ENCODE measurements around the gene PLCH1. TPM values are rescaled to one million over a fixed set of nuclear protein-coding genes. Genes with fewer than 3 reads are reported as not detected.

The PLCH1 gene
- polyA plus RNA-seq, 1 donor = 7.4 TPM

DNA sequence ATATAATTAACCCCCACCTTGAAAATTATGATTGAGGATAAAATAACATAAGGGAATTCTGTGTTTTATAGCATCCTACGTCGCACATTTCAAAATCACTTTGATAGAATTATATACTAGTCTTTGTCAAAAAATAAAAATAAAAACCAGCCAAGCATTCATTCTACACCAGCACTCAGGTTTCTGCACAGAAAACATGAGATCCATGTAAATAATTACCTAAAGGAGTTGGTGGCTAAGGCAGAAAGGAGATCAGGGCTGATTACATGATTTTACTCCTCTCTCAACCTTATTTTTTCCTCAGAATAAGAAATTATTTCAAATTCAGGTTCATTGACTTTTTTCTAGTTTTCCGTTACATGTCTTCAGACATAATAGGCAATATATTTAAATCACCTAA is 194.5 kb downstream of the PLCH1 start:
- no peak overlapping the region for H3K4me3 ChIP-seq (ENCODE audit: low read length)
- no peaks in the 10 kb centered on the region for H3K9me3 ChIP-seq (ENCODE audit: control insufficient read depth, low read depth, low read length)
- H3K4me1 ChIP-seq (ENCODE audit: control insufficient read depth, insufficient read depth, low read length) = peaks cover 3% of the 10 kb centered on the region
- 88% methylated on average over 1 of the region's 3 CpGs for WGBS (ENCODE audit: insufficient coverage, low lambda C conversion rate)
- H3K36me3 ChIP-seq (ENCODE audit: control insufficient read depth, insufficient read depth, low read length) = peaks cover 6% of the 10 kb centered on the region
- no peak for DNase-seq
- no peak overlapping the region for H3K27ac ChIP-seq (ENCODE audit: low read length)
- H3K27me3 ChIP-seq (ENCODE audit: control insufficient read depth, insufficient read depth, low read length) = no peaks in the 10 kb centered on the region

DNA sequence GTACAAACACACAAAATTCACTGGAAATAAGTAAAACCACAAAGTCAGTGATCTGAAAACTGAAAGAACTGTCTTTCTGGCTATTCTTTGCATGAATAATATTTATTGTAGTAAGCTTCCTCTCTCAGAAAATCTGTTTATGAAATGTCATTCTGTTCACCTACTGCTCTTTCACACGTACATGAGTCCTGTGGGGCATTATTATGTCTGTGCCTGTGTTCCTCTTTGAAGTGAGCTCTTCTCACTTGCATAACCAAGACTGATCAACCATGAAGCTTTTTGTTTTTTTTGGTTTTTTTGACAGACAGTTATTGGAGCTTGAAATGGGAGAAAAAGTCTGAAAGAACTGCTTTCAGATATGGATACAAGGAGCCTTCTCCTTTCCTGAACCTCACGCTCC is 195.8 kb downstream of the PLCH1 start:
- Histone ChIP-seq H3K9me3 (ENCODE audit: control insufficient read depth, low read depth, low read length) (no peaks in the 10 kb centered on the region), H3K36me3 (ENCODE audit: control insufficient read depth, insufficient read depth, low read length) (peaks cover 6% of the 10 kb centered on the region), H3K27me3 (ENCODE audit: control insufficient read depth, insufficient read depth, low read length) (no peaks in the 10 kb centered on the region), H3K4me3 (ENCODE audit: low read length) (no peak overlapping the region), H3K4me1 (ENCODE audit: control insufficient read depth, insufficient read depth, low read length) (no peaks in the 10 kb centered on the region), H3K27ac (ENCODE audit: low read length) (no peak overlapping the region)
- DNase-seq = no peak
- 80% methylated on average over 1 of the region's 2 CpGs for WGBS (ENCODE audit: insufficient coverage, low lambda C conversion rate)

DNA sequence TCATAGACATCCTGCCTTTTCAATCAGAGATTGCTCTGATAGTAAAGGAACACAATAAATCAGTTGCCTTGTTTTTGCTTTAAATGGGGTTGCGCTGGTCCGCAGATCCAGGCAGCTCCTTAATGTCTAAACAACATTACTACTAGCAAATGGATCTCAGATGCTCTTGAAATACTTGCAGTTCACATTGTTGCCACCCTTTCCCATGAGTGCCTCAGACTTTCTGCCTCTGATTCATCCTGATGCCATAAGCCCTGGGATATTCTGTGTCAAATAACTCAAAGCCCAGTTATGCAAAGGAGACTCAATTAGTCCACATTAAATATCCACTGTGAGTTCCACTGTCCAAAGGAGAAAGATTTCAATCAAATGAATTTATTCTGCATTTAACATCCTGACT is 196.7 kb downstream of the PLCH1 start:
- Histone ChIP-seq H3K27me3 (ENCODE audit: control insufficient read depth, insufficient read depth, low read length) (no peaks in the 10 kb centered on the region), H3K36me3 (ENCODE audit: control insufficient read depth, insufficient read depth, low read length) (peaks cover 3% of the 10 kb centered on the region), H3K27ac (ENCODE audit: low read length) (no peak overlapping the region), H3K9me3 (ENCODE audit: control insufficient read depth, low read depth, low read length) (no peaks in the 10 kb centered on the region), H3K4me3 (ENCODE audit: low read length) (no peak overlapping the region), H3K4me1 (ENCODE audit: control insufficient read depth, insufficient read depth, low read length) (no peaks in the 10 kb centered on the region)
- DNase-seq = no peak
- no CpG with 5 or more reads among the region's 2 CpGs for WGBS (ENCODE audit: insufficient coverage, low lambda C conversion rate)

DNA sequence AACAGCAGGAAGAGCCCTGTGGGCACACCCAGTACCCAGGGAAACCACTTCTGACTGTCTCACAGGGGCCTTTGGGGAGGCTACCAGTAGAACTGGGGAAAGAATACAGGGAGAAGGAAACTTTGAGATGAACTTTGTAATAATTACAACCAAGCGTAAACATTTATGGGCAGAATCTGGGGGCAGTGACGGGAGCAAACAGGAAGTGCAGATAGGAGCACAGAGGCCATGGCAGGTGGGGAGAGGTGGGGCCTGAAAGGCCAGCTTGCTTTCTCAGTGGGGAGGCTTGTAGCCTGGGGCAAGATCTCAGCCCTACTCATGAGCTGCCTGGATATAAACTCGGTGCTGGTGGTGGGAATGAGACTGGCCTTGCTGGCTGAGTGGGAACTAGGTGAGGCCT is 209.8 kb downstream of the PLCH1 start:
- Histone ChIP-seq H3K4me3 (ENCODE audit: low read length) (no peak overlapping the region), H3K9me3 (ENCODE audit: control insufficient read depth, low read depth, low read length) (peaks cover 3% of the 10 kb centered on the region), H3K27me3 (ENCODE audit: control insufficient read depth, insufficient read depth, low read length) (no peaks in the 10 kb centered on the region), H3K36me3 (ENCODE audit: control insufficient read depth, insufficient read depth, low read length) (peaks cover 6% of the 10 kb centered on the region), H3K4me1 (ENCODE audit: control insufficient read depth, insufficient read depth, low read length) (no peaks in the 10 kb centered on the region), H3K27ac (ENCODE audit: low read length) (no peak overlapping the region)
- WGBS (ENCODE audit: insufficient coverage, low lambda C conversion rate) = no CpG with 5 or more reads among the region's 3 CpGs
- no peak for DNase-seq

DNA sequence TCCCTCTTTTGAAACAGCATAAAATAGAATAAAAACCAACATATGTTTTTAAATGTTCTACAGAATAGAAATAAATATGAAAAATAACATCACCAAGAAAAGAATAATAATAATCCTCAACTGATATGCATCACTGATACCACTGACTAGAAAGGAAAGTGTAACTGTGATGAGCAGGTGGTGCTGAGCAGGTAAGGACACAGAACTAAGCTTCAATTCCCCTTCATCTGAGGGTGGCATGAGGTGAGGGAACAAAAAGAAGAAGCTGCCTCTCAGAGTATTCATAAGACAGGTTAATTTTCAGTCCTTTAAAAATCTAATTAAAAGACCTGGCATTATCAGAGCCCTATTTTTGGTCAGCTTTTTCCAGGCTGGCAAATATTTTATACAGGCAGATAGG is 216.3 kb downstream of the PLCH1 start:
- H3K27me3 ChIP-seq (ENCODE audit: control insufficient read depth, insufficient read depth, low read length) = no peaks in the 10 kb centered on the region
- H3K27ac ChIP-seq (ENCODE audit: low read length) = no peak overlapping the region
- H3K9me3 ChIP-seq (ENCODE audit: control insufficient read depth, low read depth, low read length) = peaks cover 3% of the 10 kb centered on the region
- DNase-seq = no peak
- H3K36me3 ChIP-seq (ENCODE audit: control insufficient read depth, insufficient read depth, low read length) = peaks cover 4% of the 10 kb centered on the region
- H3K4me3 ChIP-seq (ENCODE audit: low read length) = no peak overlapping the region
- H3K4me1 ChIP-seq (ENCODE audit: control insufficient read depth, insufficient read depth, low read length) = no peaks in the 10 kb centered on the region

DNA sequence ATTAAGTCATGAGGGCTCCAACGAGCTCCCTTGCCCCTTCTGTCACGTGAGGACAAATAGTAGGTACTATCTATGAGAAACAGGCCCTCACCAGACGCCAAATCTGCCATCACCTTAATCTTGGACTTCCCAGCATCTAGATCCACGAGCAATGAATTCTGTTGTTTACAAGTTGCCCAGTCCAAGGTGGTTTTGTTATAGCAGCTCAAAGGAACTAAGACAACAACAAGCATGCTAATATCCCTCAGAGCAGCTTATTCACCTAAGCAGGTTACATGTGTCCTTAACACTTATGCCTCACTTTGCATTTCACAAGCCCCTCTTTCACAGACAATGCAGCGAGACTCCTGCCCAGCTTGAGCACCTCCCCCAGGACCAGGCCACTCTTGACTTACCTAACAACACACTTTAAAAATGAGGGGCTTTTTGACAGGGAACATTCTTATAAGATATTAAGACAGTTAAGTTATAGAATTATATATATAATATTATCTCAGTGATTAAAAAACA is 219.5 kb downstream of the PLCH1 start:
- no peak overlapping the region for H3K27ac ChIP-seq (ENCODE audit: low read length)
- H3K9me3 ChIP-seq (ENCODE audit: control insufficient read depth, low read depth, low read length) = no peaks in the 10 kb centered on the region
- no peaks in the 10 kb centered on the region for H3K4me1 ChIP-seq (ENCODE audit: control insufficient read depth, insufficient read depth, low read length)
- H3K27me3 ChIP-seq (ENCODE audit: control insufficient read depth, insufficient read depth, low read length) = no peaks in the 10 kb centered on the region
- WGBS (ENCODE audit: insufficient coverage, low lambda C conversion rate) = no CpG with 5 or more reads among the region's 5 CpGs
- no peak overlapping the region for H3K4me3 ChIP-seq (ENCODE audit: low read length)
- H3K36me3 ChIP-seq (ENCODE audit: control insufficient read depth, insufficient read depth, low read length) = peaks cover 3% of the 10 kb centered on the region
- no peak for DNase-seq

DNA sequence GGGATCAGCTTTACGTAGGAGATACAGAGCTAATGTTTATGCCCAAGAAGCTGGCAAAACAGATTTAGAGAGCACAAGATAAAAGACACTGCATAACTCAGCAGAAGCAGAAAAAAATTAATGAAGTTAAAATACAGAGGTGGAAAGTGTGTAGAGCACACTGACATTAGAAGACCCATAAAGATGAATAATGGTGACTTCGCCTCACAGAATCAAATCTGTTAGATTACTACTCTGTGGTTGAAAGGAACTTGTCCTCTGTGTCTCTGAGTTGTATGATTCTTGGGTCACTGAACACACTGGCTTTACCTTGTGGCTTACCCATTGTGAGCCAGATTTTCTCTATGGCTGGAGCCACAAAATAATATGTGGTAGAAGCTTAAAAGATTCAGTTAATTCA is 224.4 kb downstream of the PLCH1 start:
- H3K36me3 ChIP-seq (ENCODE audit: control insufficient read depth, insufficient read depth, low read length) = peaks cover 3% of the 10 kb centered on the region
- no peak overlapping the region for H3K4me3 ChIP-seq (ENCODE audit: low read length)
- no peak overlapping the region for H3K27ac ChIP-seq (ENCODE audit: low read length)
- H3K9me3 ChIP-seq (ENCODE audit: control insufficient read depth, low read depth, low read length) = no peaks in the 10 kb centered on the region
- no peaks in the 10 kb centered on the region for H3K4me1 ChIP-seq (ENCODE audit: control insufficient read depth, insufficient read depth, low read length)
- H3K27me3 ChIP-seq (ENCODE audit: control insufficient read depth, insufficient read depth, low read length) = no peaks in the 10 kb centered on the region
- no CpG with 5 or more reads among the region's 2 CpGs for WGBS (ENCODE audit: insufficient coverage, low lambda C conversion rate)
- no peak for DNase-seq

DNA sequence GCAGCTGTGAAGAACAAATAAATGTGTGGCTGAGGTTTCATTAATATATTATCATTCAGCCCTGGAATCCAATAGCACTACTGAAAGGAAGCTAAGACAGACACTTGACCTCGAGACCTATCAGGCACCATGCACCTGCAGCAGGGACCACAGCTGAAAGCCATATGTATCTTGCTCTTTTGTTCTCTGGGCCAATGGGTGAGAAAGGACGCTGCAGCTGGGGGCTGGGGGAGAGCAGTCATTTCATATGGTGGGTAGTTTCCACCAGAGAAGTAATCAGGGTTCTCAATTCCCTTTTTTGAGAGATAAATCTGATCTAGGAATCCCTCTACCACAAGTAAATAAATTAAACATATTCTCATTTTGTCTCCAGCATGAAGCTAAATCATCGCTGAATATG is 225.8 kb downstream of the PLCH1 start:
- Histone ChIP-seq H3K4me3 (ENCODE audit: low read length) (no peak overlapping the region), H3K36me3 (ENCODE audit: control insufficient read depth, insufficient read depth, low read length) (peaks cover 3% of the 10 kb centered on the region), H3K27ac (ENCODE audit: low read length) (no peak overlapping the region), H3K4me1 (ENCODE audit: control insufficient read depth, insufficient read depth, low read length) (no peaks in the 10 kb centered on the region), H3K9me3 (ENCODE audit: control insufficient read depth, low read depth, low read length) (no peaks in the 10 kb centered on the region), H3K27me3 (ENCODE audit: control insufficient read depth, insufficient read depth, low read length) (no peaks in the 10 kb centered on the region)
- no peak for DNase-seq
- WGBS (ENCODE audit: insufficient coverage, low lambda C conversion rate) = no CpG with 5 or more reads among the region's 3 CpGs

DNA sequence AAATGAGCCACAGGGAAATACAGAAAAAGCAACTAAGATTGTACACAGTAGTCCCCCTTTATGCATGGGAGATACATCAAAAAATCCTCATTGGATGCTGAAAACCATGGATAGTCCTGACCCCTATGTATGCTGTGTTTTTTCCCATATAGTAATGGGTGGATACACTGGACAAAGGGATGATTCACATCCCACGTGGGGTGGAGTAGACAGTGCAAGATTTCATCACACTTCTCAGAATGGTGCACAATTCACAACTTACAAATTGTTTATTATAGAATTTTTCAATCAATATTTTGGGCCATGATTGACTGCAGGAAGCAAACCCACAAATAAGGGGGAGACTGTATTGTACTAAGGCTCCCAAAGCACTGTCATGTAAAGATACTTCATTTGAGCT is 227.0 kb downstream of the PLCH1 start:
- Histone ChIP-seq H3K27me3 (ENCODE audit: control insufficient read depth, insufficient read depth, low read length) (no peaks in the 10 kb centered on the region), H3K4me1 (ENCODE audit: control insufficient read depth, insufficient read depth, low read length) (no peaks in the 10 kb centered on the region), H3K9me3 (ENCODE audit: control insufficient read depth, low read depth, low read length) (no peaks in the 10 kb centered on the region), H3K4me3 (ENCODE audit: low read length) (no peak overlapping the region), H3K36me3 (ENCODE audit: control insufficient read depth, insufficient read depth, low read length) (no peaks in the 10 kb centered on the region), H3K27ac (ENCODE audit: low read length) (no peak overlapping the region)
- no CpG with 5 or more reads among the region's 1 CpG for WGBS (ENCODE audit: insufficient coverage, low lambda C conversion rate)
- DNase-seq = no peak

DNA sequence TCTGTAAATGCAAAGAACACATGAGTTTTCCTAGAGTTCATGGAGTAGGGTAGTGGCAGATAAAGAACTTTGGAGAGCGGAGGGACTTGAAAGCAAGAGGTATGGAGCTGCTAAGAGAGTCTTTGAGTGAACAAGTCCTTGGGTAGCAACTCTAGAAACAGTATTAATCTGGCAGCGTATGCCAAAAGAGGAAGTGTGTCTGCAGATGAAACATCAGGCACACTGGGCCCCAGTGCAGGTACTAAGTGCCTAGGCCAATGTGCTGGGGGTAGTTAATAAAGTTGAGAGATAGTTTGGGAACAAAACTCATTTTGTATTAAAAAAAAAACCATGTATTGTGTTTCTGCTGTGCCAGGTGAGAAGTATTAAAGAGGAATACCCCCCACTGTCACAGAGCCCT is 228.4 kb downstream of the PLCH1 start:
- H3K36me3 ChIP-seq (ENCODE audit: control insufficient read depth, insufficient read depth, low read length) = no peaks in the 10 kb centered on the region
- no peaks in the 10 kb centered on the region for H3K4me1 ChIP-seq (ENCODE audit: control insufficient read depth, insufficient read depth, low read length)
- WGBS (ENCODE audit: insufficient coverage, low lambda C conversion rate) = no CpG with 5 or more reads among the region's 2 CpGs
- no peak for DNase-seq
- no peaks in the 10 kb centered on the region for H3K27me3 ChIP-seq (ENCODE audit: control insufficient read depth, insufficient read depth, low read length)
- no peak overlapping the region for H3K4me3 ChIP-seq (ENCODE audit: low read length)
- no peak overlapping the region for H3K27ac ChIP-seq (ENCODE audit: low read length)
- no peaks in the 10 kb centered on the region for H3K9me3 ChIP-seq (ENCODE audit: control insufficient read depth, low read depth, low read length)

DNA sequence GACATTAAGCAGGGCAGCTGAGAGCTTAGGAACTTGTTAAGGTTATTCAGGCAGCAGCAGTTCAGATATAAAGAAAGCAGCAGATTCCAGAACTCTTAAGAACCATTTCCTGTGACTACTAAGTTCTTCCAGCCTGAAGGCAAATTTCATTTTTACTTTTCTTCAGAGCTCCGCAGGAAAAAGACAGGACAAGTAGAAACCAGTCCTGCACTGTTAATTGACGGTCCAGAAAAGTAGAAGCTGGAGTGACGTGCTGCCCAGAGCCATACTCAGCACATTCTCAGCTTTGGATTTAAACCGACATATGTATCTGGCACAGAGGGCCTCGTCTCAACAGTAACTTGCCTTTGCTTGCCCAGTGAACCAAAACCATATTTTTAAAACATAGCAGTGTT is 232.0 kb downstream of the PLCH1 start:
- WGBS (ENCODE audit: insufficient coverage, low lambda C conversion rate) = no CpG with 5 or more reads among the region's 5 CpGs
- Histone ChIP-seq H3K27ac (ENCODE audit: low read length) (no peak overlapping the region), H3K36me3 (ENCODE audit: control insufficient read depth, insufficient read depth, low read length) (no peaks in the 10 kb centered on the region), H3K9me3 (ENCODE audit: control insufficient read depth, low read depth, low read length) (no peaks in the 10 kb centered on the region), H3K4me3 (ENCODE audit: low read length) (no peak overlapping the region), H3K4me1 (ENCODE audit: control insufficient read depth, insufficient read depth, low read length) (no peaks in the 10 kb centered on the region), H3K27me3 (ENCODE audit: control insufficient read depth, insufficient read depth, low read length) (no peaks in the 10 kb centered on the region)
- DNase-seq = no peak

Measured in large intestine (tissue), 3 donors.